Lung (tissue), 12 donors: ENCODE results near the gene SPAST. TPM values are rescaled to one million over a fixed set of nuclear protein-coding genes. Genes with fewer than 3 reads are reported as not detected.
A peak's percentile ranks its signal among the peaks of the same experiment; 100 is the strongest.

Source experiments
- ATAC-seq: fragments of 200-7000 bp; cut with Tn5 transposase; one replicate; pipeline ENCODE4 v1.9.1; 2020; ENCODE audit warnings: moderate number of reproducible peaks; ENCODE audit not compliant: insufficient read depth, low FRiP score
- DNase-seq, 3 donors: peaks; one replicate each; pipeline ENCODE4 v3.0.0-alpha.2; 2013 to 2017
- H3K27ac ChIP-seq, 2 donors: one replicate each; pipeline ENCODE4 v1.5.1; 2013; ENCODE audit warnings: mild to moderate bottlenecking in 2 of 2, moderate library complexity in 2 of 2, control low read depth in 1 of 2, inconsistent platforms in 1 of 2, low read depth in 1 of 2, low read length in 1 of 2
- H3K27me3 ChIP-seq, 3 donors: one replicate each; pipeline ENCODE4 v1.5.1; 2013; ENCODE audit warnings: low read length in 2 of 3; ENCODE audit not compliant: control insufficient read depth in 3 of 3, insufficient read depth in 3 of 3
- H3K36me3 ChIP-seq, 4 donors: one replicate each; pipeline ENCODE4 v1.5.1; 2013; ENCODE audit warnings: low read length in 4 of 4, mild to moderate bottlenecking in 1 of 4, moderate library complexity in 1 of 4; ENCODE audit not compliant: control insufficient read depth in 4 of 4, insufficient read depth in 4 of 4
- H3K4me1 ChIP-seq, 5 donors: one replicate each; pipeline ENCODE4 v1.5.1; 2013; ENCODE audit warnings: low read length in 5 of 5, mild to moderate bottlenecking in 2 of 5, moderate library complexity in 1 of 5; ENCODE audit not compliant: control insufficient read depth in 5 of 5, insufficient read depth in 5 of 5
- H3K4me3 ChIP-seq: one replicate; pipeline ENCODE4 v1.5.1; 2013; ENCODE audit warnings: mild to moderate bottlenecking, control low read depth, moderate library complexity
- H3K9ac ChIP-seq, 2 donors: one replicate each; pipeline ENCODE4 v1.5.1; 2013; ENCODE audit warnings: low read length in 2 of 2, control low read depth in 1 of 2; ENCODE audit not compliant: insufficient read depth in 1 of 2
- H3K9me3 ChIP-seq, 4 donors: one replicate each; pipeline ENCODE4 v1.5.1; 2013; ENCODE audit warnings: low read length in 3 of 4, mild to moderate bottlenecking in 1 of 4, moderate library complexity in 1 of 4; ENCODE audit not compliant: control insufficient read depth in 4 of 4, insufficient read depth in 3 of 4
- WGBS, 2 donors: extraction: QIAGEN DNeasy Blood & Tissue Kit; methylation state at CpG; one replicate each; pipeline ENCODE4 v1.1.7; 2013; 5-methylcytosine and 5-hydroxymethylcytosine counted together
- polyA plus RNA-seq, 2 donors: library from polyadenylated mRNA; stranded (reverse); fragments of 200-250 nt; gene quantifications; one replicate each; pipeline ENCODE4 v1.2.1, GENCODE V29; 2013
- total RNA-seq, 2 donors: library from RNA; depleted of rRNA in 1 of 2; stranded (reverse); fragments of >200 nt in 1 of 2; gene quantifications; one replicate each; pipeline ENCODE4 v1.2.1, GENCODE V29; 2014 to 2021
- TF ChIP-seq, protein P1 (sequence below): IDR thresholded peaks from 2 replicates; pipeline ENCODE4 v1.5.1; 2012; ENCODE audit warnings: mild to moderate bottlenecking; ENCODE audit errors: control extremely low read depth, extremely low read depth
- donor health status: control.
- donor health status: control.
- donor health status: Bipolar disorder and iron deficiency.
- donor health status: healthy.
- donor health status: DM: yes; HTN: yes; CAD: no.

SPAST gene
- total and polyA plus RNA-seq, 4 donors = 4.1 to 30.5 (median 9.6) TPM

DNA sequence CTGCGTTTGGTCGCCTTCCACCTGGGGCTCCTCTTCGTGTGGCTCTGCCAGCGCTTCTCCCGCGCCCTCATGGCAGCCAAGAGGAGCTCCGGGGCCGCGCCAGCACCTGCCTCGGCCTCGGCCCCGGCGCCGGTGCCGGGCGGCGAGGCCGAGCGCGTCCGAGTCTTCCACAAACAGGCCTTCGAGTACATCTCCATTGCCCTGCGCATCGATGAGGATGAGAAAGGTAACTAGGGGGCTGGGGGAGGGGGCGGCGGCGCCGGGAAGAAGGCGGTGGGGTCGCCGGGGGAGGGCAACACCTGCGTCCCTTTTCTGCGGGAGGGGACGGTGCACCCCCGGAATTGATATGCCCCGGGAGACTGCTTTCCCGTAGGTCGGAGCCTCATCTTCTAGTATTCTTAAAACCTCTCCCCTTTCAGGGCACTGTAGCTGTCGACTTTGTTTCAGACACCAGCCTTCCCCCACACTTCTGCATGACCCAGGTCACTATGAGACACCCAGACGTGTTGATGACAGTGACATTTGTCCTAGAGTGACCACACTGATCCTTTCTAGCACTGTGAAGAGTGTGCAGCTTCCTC is 755 bp downstream of the SPAST start:
- ATAC-seq = no peak
- WGBS, 2 donors = 0 to 1% methylated on average over 33 to 40 of the region's 40 CpGs

GRCh38 chr2:32064713-32065112 is 1.4 kb downstream of the SPAST start:
- whole genome bisulfite sequencing, 2 donors = 79 to 81% methylated on average over 8 of the region's 8 CpGs
- Histone ChIP-seq H3K9me3 (no peaks in the 10 kb centered on the region), H3K9ac (peak overlapping the region; percentile 44 to 86), H3K4me3 (no peak overlapping the region), H3K4me1 (peaks cover 2 to 11% (median 6%) of the 10 kb centered on the region in 5 donors), H3K36me3 (peaks cover 0 to 3% (median 1%) of the 10 kb centered on the region in 4 donors), H3K27me3 (no peaks in the 10 kb centered on the region), H3K27ac (no peak overlapping the region)
- TF ChIP-seq, protein P1, sequence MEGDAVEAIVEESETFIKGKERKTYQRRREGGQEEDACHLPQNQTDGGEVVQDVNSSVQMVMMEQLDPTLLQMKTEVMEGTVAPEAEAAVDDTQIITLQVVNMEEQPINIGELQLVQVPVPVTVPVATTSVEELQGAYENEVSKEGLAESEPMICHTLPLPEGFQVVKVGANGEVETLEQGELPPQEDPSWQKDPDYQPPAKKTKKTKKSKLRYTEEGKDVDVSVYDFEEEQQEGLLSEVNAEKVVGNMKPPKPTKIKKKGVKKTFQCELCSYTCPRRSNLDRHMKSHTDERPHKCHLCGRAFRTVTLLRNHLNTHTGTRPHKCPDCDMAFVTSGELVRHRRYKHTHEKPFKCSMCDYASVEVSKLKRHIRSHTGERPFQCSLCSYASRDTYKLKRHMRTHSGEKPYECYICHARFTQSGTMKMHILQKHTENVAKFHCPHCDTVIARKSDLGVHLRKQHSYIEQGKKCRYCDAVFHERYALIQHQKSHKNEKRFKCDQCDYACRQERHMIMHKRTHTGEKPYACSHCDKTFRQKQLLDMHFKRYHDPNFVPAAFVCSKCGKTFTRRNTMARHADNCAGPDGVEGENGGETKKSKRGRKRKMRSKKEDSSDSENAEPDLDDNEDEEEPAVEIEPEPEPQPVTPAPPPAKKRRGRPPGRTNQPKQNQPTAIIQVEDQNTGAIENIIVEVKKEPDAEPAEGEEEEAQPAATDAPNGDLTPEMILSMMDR = no peak
- no peak for DNase-seq
- no peak for ATAC-seq

More for the DNA sequence above, 755 bp downstream of the SPAST start:
- peak overlapping the region; percentile 44 to 86 for H3K9ac ChIP-seq
- peak overlapping the region; percentile 90 to 100 for H3K27ac ChIP-seq
- H3K4me1 ChIP-seq = peaks cover 2 to 11% (median 6%) of the 10 kb centered on the region in 5 donors
- no peaks in the 10 kb centered on the region for H3K27me3 ChIP-seq
- H3K9me3 ChIP-seq = no peaks in the 10 kb centered on the region
- peak overlapping the region; percentile 87 for H3K4me3 ChIP-seq
- TF ChIP-seq, protein P1 = no peak
- H3K36me3 ChIP-seq = peaks cover 0 to 3% (median 1%) of the 10 kb centered on the region in 4 donors
- peak in 2 of 3 donors; percentile 18 to 24 for DNase-seq

DNA sequence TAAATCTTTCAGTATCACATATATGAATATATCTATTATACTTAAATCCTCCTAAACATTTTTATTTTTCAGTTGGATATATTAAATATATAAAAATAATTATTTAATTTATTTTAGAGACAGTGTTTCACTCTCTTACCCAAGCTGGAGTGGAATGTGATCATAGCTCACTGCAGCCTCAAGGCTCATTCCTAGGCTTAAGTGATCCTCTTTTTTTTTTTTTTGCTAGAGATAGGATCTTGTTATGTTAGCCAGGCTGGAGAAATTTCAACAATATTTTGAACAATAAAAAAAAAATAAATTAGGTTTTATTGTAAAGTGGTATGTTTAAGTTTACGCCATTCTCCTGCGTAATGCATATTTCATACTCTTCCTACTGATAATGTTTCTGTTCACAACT is 4.2 kb downstream of the SPAST start:
- Histone ChIP-seq H3K9ac (no peak overlapping the region), H3K4me1 (peaks cover 2 to 9% (median 7%) of the 10 kb centered on the region in 5 donors), H3K27me3 (no peaks in the 10 kb centered on the region), H3K36me3 (peaks cover 0 to 3% (median 1%) of the 10 kb centered on the region in 4 donors), H3K9me3 (no peaks in the 10 kb centered on the region), H3K27ac (no peak overlapping the region), H3K4me3 (no peak overlapping the region)
- ATAC-seq (no peak), DNase-seq (no peak)
- TF ChIP-seq, protein P1 = no peak
- whole genome bisulfite sequencing, 2 donors = 97 to 98% methylated on average over 2 of the region's 2 CpGs
